Omental fat pad (tissue), 4 donors: ENCODE results near the gene DMRTB1. TPM values are rescaled to one million over a fixed set of nuclear protein-coding genes. Genes with fewer than 3 reads are reported as not detected.

Experiments
- ATAC-seq: fragments of 150-250 bp; one replicate; pipeline ENCODE4 v1.9.1; 2016; ENCODE audit warnings: mild to moderate bottlenecking, moderate library complexity; ENCODE audit not compliant: low FRiP score
- DNase-seq: peaks from one replicate; pipeline ENCODE4 v3.0.0-alpha.2; 2019; ENCODE audit warnings: low spot score
- total RNA-seq, 4 donors: library from RNA; depleted of rRNA; stranded (reverse); fragments of >200 nt; gene quantifications; one replicate each; pipeline ENCODE4 v1.1.0, GENCODE V29; 2016
- TF ChIP-seq, protein P1 (sequence below), 3 donors: fragments of 450-650 bp; IDR thresholded peaks; one replicate each; pipeline ENCODE4 v1.5.1; 2016 to 2017; ENCODE audit warnings: antibody characterized with exemption in 3 of 3, mild to moderate bottlenecking in 3 of 3, moderate library complexity in 2 of 3

The DMRTB1 gene
- total RNA-seq, 4 donors from 2014 or later = not detected

DNA sequence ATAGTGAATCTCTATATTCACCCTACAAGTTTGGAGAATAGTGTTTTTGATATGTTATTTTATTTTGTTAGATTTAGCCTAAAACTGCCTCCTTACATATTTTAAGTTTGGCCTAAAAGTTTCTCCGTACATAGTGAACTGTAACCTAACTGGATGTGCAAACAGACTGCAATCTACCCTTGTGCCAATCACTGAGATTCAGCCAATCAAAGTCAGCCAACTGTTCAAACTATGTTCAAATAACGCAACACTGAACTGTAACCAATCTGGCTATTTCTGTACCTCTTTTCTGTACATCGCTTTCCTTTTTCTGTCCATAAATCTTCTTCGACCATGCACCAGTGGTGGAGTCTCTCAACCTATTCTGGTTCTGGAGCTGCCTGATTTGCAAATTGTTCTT is 11.8 kb upstream of the DMRTB1 start:
- TF ChIP-seq, protein P1, sequence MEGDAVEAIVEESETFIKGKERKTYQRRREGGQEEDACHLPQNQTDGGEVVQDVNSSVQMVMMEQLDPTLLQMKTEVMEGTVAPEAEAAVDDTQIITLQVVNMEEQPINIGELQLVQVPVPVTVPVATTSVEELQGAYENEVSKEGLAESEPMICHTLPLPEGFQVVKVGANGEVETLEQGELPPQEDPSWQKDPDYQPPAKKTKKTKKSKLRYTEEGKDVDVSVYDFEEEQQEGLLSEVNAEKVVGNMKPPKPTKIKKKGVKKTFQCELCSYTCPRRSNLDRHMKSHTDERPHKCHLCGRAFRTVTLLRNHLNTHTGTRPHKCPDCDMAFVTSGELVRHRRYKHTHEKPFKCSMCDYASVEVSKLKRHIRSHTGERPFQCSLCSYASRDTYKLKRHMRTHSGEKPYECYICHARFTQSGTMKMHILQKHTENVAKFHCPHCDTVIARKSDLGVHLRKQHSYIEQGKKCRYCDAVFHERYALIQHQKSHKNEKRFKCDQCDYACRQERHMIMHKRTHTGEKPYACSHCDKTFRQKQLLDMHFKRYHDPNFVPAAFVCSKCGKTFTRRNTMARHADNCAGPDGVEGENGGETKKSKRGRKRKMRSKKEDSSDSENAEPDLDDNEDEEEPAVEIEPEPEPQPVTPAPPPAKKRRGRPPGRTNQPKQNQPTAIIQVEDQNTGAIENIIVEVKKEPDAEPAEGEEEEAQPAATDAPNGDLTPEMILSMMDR (IDR thresholded peaks at IDR 0.05) = no peak
- DNase-seq = no peak
- ATAC-seq = no peak

DNA sequence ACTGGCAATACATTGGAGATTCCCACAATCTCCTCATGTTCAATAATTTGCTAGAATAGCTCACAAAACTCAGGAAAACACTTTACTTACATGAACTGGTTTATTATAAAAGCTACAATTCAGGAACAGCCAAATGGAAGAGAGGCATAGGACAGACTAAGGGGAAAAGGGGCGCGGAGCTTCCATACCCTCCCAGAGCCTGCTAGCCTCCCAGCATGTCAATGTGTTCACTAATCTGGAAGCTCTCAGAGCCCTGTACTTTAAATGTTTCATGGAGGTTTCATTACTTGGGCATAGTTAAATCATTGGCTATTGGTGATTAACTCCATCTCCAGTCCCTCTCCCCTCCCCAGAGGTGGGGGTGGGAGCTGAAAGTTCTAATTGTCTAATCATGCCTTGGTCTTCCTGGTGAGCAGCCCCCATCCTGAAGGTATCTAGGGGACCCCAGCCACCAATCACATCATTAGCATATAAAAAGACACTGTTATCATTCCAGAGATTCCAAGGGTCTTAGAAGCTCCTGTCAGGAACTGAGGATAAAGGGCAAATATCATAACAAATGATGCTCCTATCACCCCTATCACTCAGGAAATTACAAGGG is 10.9 kb upstream of the DMRTB1 start:
- ATAC-seq (no peak), DNase-seq (no peak)
- TF ChIP-seq, protein P1 (IDR thresholded peaks at IDR 0.05) = no peak

DNA sequence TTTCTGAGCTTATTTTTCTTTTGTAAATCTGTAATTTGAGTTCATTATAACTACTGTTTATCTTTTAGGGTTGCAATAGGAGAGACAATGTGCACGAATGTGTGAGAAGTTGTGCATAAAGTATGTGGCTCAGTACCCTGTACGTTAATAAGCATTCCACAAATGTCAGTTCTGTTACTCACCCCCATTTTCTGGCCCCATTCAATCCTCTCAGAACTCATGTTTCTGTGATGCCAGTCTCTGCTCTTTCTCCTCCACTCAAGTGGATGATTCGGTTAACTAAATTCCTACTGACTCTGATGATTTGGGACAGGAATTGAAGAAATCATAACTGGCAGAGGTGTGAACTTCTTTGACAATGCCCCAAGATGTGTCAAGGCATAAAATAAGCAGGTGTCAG is 10.2 kb upstream of the DMRTB1 start:
- ATAC-seq (no peak), DNase-seq (no peak)

DNA sequence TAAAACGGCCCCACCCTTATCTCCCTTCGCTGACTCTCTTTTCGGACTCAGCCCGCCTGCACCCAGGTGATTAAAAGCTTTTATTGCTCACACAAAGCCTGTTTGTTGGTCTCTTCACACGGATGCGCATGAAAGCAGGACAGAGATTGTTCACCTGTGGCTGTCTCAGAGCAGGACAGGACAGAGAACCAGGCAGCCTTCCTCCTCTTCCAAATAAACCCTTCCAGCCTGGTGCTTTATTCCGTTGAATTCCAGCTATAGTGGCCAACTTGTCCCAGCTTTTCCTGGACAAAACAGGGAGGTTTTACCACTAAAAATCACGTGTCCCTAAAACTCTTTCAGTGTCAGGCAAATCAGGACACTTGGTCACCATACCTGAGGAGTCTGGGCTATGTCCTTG is 9.5 kb upstream of the DMRTB1 start:
- ATAC-seq (no peak), DNase-seq (no peak)
- TF ChIP-seq, protein P1 (IDR thresholded peaks at IDR 0.05) = no peak

More for the DNA sequence above, 10.2 kb upstream of the DMRTB1 start:
- TF ChIP-seq, protein P1 (IDR thresholded peaks at IDR 0.05) = no peak

DNA sequence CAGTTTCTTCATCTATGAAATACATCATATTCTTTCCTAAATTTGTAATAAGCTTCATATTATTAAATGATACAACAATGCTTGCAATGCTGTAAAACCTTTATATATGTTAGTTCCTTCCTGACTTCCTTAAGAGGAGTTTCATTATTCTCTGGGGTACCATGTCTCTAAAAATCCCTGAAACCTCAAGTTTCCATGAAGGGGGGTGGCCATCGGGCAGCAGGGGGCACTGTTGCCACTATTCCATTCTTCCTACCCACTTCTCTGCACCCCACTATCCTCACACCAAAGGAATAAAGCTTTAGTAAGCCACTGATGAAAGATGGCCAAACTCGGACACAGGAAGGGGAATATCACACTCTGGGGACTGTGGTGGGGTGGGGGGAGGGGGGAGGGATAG is 9.0 kb upstream of the DMRTB1 start:
- DNase-seq = no peak
- ATAC-seq = no peak
- TF ChIP-seq, protein P1 (IDR thresholded peaks at IDR 0.05) = no peak

DNA sequence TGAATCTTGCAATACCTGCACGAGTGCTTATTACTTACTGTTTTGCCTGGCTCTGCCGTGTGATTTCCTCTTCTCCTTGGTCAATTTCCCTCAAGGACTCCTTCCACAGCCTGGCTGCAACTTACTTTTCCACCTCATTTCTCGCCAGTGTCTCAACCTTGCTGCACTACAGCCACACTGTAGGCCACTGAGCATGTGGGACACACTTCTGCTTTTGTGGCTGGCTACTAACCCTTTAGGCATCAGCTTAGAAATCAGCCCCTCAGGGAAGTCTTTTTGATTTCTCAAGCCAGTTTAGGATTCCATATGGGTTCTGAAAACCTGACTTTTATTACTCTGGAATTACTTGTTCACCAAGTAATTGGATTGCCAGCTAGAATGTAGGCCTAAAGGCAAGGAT is 5.2 kb upstream of the DMRTB1 start:
- TF ChIP-seq, protein P1 (IDR thresholded peaks at IDR 0.05) = no peak
- ATAC-seq (no peak), DNase-seq (no peak)

DNA sequence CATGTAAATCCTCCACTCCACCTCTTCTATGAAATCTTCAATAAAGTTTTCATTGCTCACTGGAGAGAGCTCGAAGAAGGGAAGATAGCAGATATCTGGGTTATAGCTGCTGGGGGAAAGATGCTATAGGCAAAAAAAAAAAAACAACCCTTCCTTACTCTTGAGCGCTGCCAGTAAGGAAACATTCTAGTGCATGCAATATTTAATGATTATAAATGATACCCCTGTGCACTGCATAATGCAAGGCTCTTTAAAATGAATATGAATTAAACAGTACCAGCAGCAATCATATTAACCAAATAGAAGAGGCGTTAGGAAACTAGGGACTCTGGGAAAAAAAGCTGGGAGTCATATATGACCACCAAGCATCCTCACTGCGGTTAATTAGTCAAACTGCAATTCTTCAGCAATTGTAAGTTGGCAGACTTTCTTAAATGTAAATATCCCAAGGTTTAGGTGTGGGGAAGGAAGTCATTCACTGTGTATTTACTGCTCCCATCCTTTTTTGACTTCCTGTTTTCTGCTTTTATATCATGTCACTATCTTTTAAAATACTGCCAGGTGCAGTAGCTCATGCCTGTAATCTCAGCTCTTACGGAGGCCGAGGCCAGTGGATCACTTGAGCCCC is 3.7 kb upstream of the DMRTB1 start:
- DNase-seq (no peak), ATAC-seq (no peak)
- TF ChIP-seq, protein P1 (IDR thresholded peaks at IDR 0.05) = no peak
